GM12878 (cell line): ENCODE measurements around the gene NHS. TPM values are rescaled to one million over a fixed set of nuclear protein-coding genes. Genes with fewer than 3 reads are reported as not detected.

Experiments
- ATAC-seq: fragments of 200-7000 bp; cut with Tn5 transposase; 3 replicates; pipeline ENCODE4 v1.9.1; 2020; ENCODE audit warnings: mild to moderate bottlenecking, moderate library complexity
- BruUV-seq: library from RNA; stranded (reverse); fragments of 400-500 nt; replicated peaks from 2 replicates; lab custom pipeline; 2021; lab: Mats Ljungman, UMichigan
- CTCF ChIA-PET: fragments of 300-600 bp; sonication (Branson Sonifier 250); formaldehyde crosslinking; extraction: SDS; loops from one replicate; lab custom pipeline; 2021; ENCODE audit warnings: inconsistent platforms; lab: Yijun Ruan, JAX
- POLR2A ChIA-PET: fragments of 350-600 bp; formaldehyde crosslinking; extraction: SDS; loops from one replicate; lab custom pipeline; 2021; ENCODE audit warnings: inconsistent platforms; lab: Charles Lee
- RAD21 ChIA-PET: fragments of 300-600 bp; sonication (Branson Sonifier 250); formaldehyde crosslinking; loops from one replicate; lab custom pipeline; 2023; ENCODE audit warnings: antibody characterized with exemption; ENCODE audit not compliant: unreplicated experiment; lab: Charles Lee
- SMC1A ChIA-PET: fragments of 300-600 bp; sonication (Branson Sonifier 250); formaldehyde crosslinking; loops from one replicate; lab custom pipeline; 2023; ENCODE audit not compliant: unreplicated experiment, uncharacterized antibody; lab: Charles Lee
- DNase-seq: peaks from one replicate; pipeline ENCODE4 v3.0.0-alpha.2; 2011; ENCODE audit warnings: low read depth, low spot score
- FAIRE-seq: peaks from 3 replicates; lab custom pipeline; 2011; peaks lifted over from hg19 to GRCh38; lab: Jason Lieb, UNC
- H2AFZ ChIP-seq: 2 replicates; pipeline ENCODE4 v1.6.0; 2011; ENCODE audit warnings: low read depth, low read length, control low read depth; ENCODE audit not compliant: control insufficient read depth
- H3K27ac ChIP-seq: 2 replicates; pipeline ENCODE4 v1.5.1; 2011; ENCODE audit warnings: control low read depth; ENCODE audit not compliant: control insufficient read depth, insufficient read depth
- H3K27me3 ChIP-seq, 2 experiments: replicated peaks in 1 of 2; 2 replicates each; pipeline versions ENCODE4 v1.6.0 to v1.6.1; 2011; ENCODE audit warnings: low read length in 1 of 2; ENCODE audit not compliant: control insufficient read depth in 2 of 2, insufficient read depth in 2 of 2
- H3K36me3 ChIP-seq, 2 experiments: 2 replicates each; pipeline ENCODE4 v1.5.1; 2011; ENCODE audit warnings: low read length in 1 of 2; ENCODE audit not compliant: control insufficient read depth in 2 of 2, insufficient read depth in 2 of 2
- H3K4me1 ChIP-seq: 2 replicates; pipeline ENCODE4 v1.6.1; 2011; ENCODE audit warnings: mild to moderate bottlenecking, low read length, moderate library complexity, mixed read lengths; ENCODE audit not compliant: control insufficient read depth, insufficient read depth
- H3K4me2 ChIP-seq: 2 replicates; pipeline ENCODE4 v1.6.0; 2011; ENCODE audit warnings: control low read depth; ENCODE audit not compliant: control insufficient read depth, insufficient read depth
- H3K4me3 ChIP-seq: fragments of 200-600 bp; sonication (generic); 2 replicates; pipeline ENCODE4 v1.5.1; 2016
- H3K79me2 ChIP-seq: 2 replicates; pipeline ENCODE4 v1.6.0; 2011; ENCODE audit warnings: low read length; ENCODE audit not compliant: control insufficient read depth, insufficient read depth
- H3K9ac ChIP-seq: 2 replicates; pipeline ENCODE4 v1.8.0; 2011; ENCODE audit warnings: low read length, control low read depth, mixed read lengths; ENCODE audit not compliant: control insufficient read depth, insufficient read depth
- H3K9me3 ChIP-seq: replicated peaks from 3 replicates; pipeline ENCODE4 v1.5.1; 2011; ENCODE audit warnings: mild to moderate bottlenecking, low read length; ENCODE audit not compliant: control insufficient read depth, insufficient read depth
- H4K20me1 ChIP-seq: 2 replicates; pipeline ENCODE4 v1.6.0; 2011; ENCODE audit not compliant: control insufficient read depth, insufficient read depth
- ATF7 ChIP-seq: fragments of 450-650 bp; IDR thresholded peaks from 2 replicates; pipeline ENCODE4 v1.6.1; 2016; ENCODE audit warnings: low read depth, mild to moderate bottlenecking
- E2F4 ChIP-seq: IDR thresholded peaks from 2 replicates; pipeline ENCODE4 v1.6.1; 2012; ENCODE audit warnings: low read depth, low read length, improper control_type of control experiment
- E4F1 ChIP-seq: fragments of 450-650 bp; IDR thresholded peaks from 2 replicates; pipeline ENCODE4 v1.6.1; 2018; ENCODE audit warnings: borderline replicate concordance, mild to moderate bottlenecking; ENCODE audit not compliant: partially characterized antibody
- HSF1 ChIP-seq: fragments of 150-350 bp; IDR thresholded peaks from 2 replicates; pipeline ENCODE4 v1.6.1; 2014; ENCODE audit warnings: mild to moderate bottlenecking, low read depth, low read length
- IRF5 ChIP-seq: fragments of 450-650 bp; IDR thresholded peaks from 2 replicates; pipeline ENCODE4 v1.6.1; 2017; ENCODE audit warnings: borderline replicate concordance
- KAT2A ChIP-seq: conservative IDR thresholded peaks from 2 replicates; pipeline ENCODE4 v1.6.1; 2011; ENCODE audit warnings: low read depth, low read length; ENCODE audit not compliant: control insufficient read depth
- MYC ChIP-seq: IDR thresholded peaks from 2 replicates; pipeline ENCODE4 v1.6.1; 2011; ENCODE audit warnings: mild to moderate bottlenecking, low read length, moderate library complexity, inconsistent platforms; ENCODE audit not compliant: insufficient read depth, insufficient replicate concordance, insufficient read length, severe bottlenecking
- NFYB ChIP-seq: IDR thresholded peaks from 2 replicates; pipeline ENCODE4 v1.6.1; 2011; ENCODE audit warnings: low read depth, mild to moderate bottlenecking, low read length, improper control_type of control experiment, moderate library complexity; ENCODE audit not compliant: insufficient read depth
- NR2C2 ChIP-seq: IDR thresholded peaks from 2 replicates; pipeline ENCODE4 v1.6.1; 2011; ENCODE audit warnings: borderline replicate concordance, low read depth; ENCODE audit not compliant: control insufficient read depth, insufficient read length
- SMC3 ChIP-seq: IDR thresholded peaks from 2 replicates; pipeline ENCODE4 v1.6.1; 2011; ENCODE audit warnings: low read length, improper control_type of control experiment, borderline replicate concordance
- TBL1XR1 ChIP-seq: IDR thresholded peaks from 2 replicates; pipeline ENCODE4 v1.6.1; 2012; ENCODE audit warnings: low read depth, low read length, improper control_type of control experiment
- TCF12 ChIP-seq: IDR thresholded peaks from 2 replicates; pipeline ENCODE4 v1.6.1; 2011; ENCODE audit warnings: low read depth, mild to moderate bottlenecking, low read length
- TCF3 ChIP-seq: IDR thresholded peaks from 2 replicates; pipeline ENCODE4 v1.6.1; 2012; ENCODE audit warnings: low read depth, mild to moderate bottlenecking, low read length, borderline replicate concordance; ENCODE audit not compliant: insufficient read depth
- USF1 ChIP-seq: IDR thresholded peaks from 2 replicates; pipeline ENCODE4 v1.6.1; 2011; ENCODE audit warnings: borderline replicate concordance, low read depth, mild to moderate bottlenecking, moderate library complexity, mixed read lengths, low read length; ENCODE audit not compliant: insufficient read depth; ENCODE audit errors: extremely low read length
- WGBS: methylation state at CpG from one replicate; pipeline ENCODE4 v1.1.6; 2016; ENCODE audit warnings: low lambda C conversion rate; ENCODE audit not compliant: insufficient replicate concordance, insufficient coverage; ENCODE audit errors: missing lambda C conversion rate; 5-methylcytosine and 5-hydroxymethylcytosine counted together
- in situ Hi-C: fragments of 300-500 bp; cut with MboI; formaldehyde crosslinking; loops from 9 replicates; pipeline ENCODE4 v1.14.3; 2018; ENCODE audit warnings: mixed read lengths
- intact Hi-C: fragments of 100-400 bp; cut with micrococcal nuclease; formaldehyde crosslinking; loops from one replicate; pipeline ENCODE4 v1.14.2; 2022; ENCODE audit not compliant: unreplicated experiment
- polyA plus RNA-seq, 11 experiments: library from polyadenylated mRNA; depleted of rRNA in 4 of 11; unstranded in 6 of 11; stranded (reverse) in 5 of 11; fragments of >200 nt; fragmentation: Nextera tagmentation in 4 of 11; fragmentation: Illumina TruSeq in 1 of 11; extraction: Ambion mirVana in 4 of 11; extraction: Trizol in 1 of 11; gene quantifications; 1 replicate in 1 of 11; 2 replicates in 10 of 11; pipeline versions ENCODE4 v1.2.1 to v1.2.3, GENCODE V29; 2011 to 2016; ENCODE audit warnings: inconsistent platforms in 2 of 11, missing spikeins in 2 of 11, low read depth in 1 of 11
- total RNA-seq, 4 experiments: library from RNA; depleted of rRNA in 3 of 4; stranded (reverse); fragments of >200 nt in 3 of 4; fragmentation: Illumina TruSeq in 1 of 4; extraction: Trizol in 1 of 4; gene quantifications; 2 replicates each; pipeline versions ENCODE4 v1.2.1 to v1.2.3, GENCODE V29; 2013 to 2021

NHS gene
- total and polyA plus RNA-seq, 10 of the 15 experiments (the other 5 are each of a cell fraction or from before 2014, with no cell fraction given): under 0.01 to 0.07 (median 0.03) TPM; not detected in 7

GRCh38 chrX:17554914-17555313, 179.9 kb downstream of the NHS start (continued):
- TF ChIP-seq KAT2A: no peak
- no peak for TF ChIP-seq E2F4
- TF ChIP-seq IRF5: no peak
- TF ChIP-seq TCF3: no peak
- no peak for TF ChIP-seq NR2C2

- Histone ChIP-seq H4K20me1 (no peaks in the 10 kb centered on the region), H3K36me3 (no peaks in the 10 kb centered on the region), H3K9me3 (no peaks in the 10 kb centered on the region), H3K79me2 (no peaks in the 10 kb centered on the region), H3K4me1 (no peaks in the 10 kb centered on the region), H3K27me3 (peaks cover 1 to 2% of the 10 kb centered on the region in 2 experiments; a peak in 1 of 4 replicates), H3K4me2 (no peak overlapping the region), H3K4me3 (no peak overlapping the region), H3K9ac (no peak overlapping the region), H2AFZ (no peak overlapping the region), H3K27ac (no peak overlapping the region)
- RAD21 ChIA-PET: no interaction called here
- DNase-seq (no peak), FAIRE-seq (no peak), ATAC-seq (no peak)
- SMC1A ChIA-PET: interaction anchor here (1.2 kb wide), 1 partner anchor 17 kb away, joined by 4 read pairs; no protein-coding TSS in a partner anchor
- in situ Hi-C loops: no loop called here
- POLR2A ChIA-PET: no interaction called here
- WGBS: 5% methylated on average over 2 of the region's 2 CpGs
- no TSS peak for BruUV-seq
- intact Hi-C loops: no loop called here
- CTCF ChIA-PET: no interaction called here
- TF ChIP-seq E2F4 (no peak), E4F1 (no peak), USF1 (no peak), NFYB (no peak), TBL1XR1 (no peak), MYC (no peak), ATF7 (no peak), TCF12 (no peak), SMC3 (no peak), HSF1 (no peak)
Measured at GRCh38 chrX:17555846-17556245, 180.8 kb downstream of the NHS start.
